Loucy (cell line): ENCODE measurements around the gene GNPTAB.

Experiments used
- H2AFZ ChIP-seq: fragments of 200-600 bp; sonication (generic); 2 replicates; pipeline ENCODE4 v1.6.0; 2016; ENCODE audit warnings: antibody characterized with exemption, mild to moderate bottlenecking, low read length, moderate library complexity
- H3F3A ChIP-seq: fragments of 200-600 bp; 2 replicates; pipeline ENCODE4 v1.6.0; 2016; ENCODE audit warnings: antibody characterized with exemption, low read depth, mild to moderate bottlenecking
- H3K27me3 ChIP-seq: fragments of 200-600 bp; sonication (generic); 2 replicates; pipeline ENCODE4 v1.6.1; 2014; ENCODE audit warnings: low read length, mild to moderate bottlenecking; ENCODE audit not compliant: insufficient read depth, poor library complexity, severe bottlenecking
- H3K36me3 ChIP-seq: fragments of 200-600 bp; sonication (generic); 2 replicates; pipeline ENCODE4 v1.6.1; 2016; ENCODE audit warnings: low read length; ENCODE audit not compliant: insufficient read depth
- H3K4me1 ChIP-seq: fragments of 200-600 bp; sonication (generic); 2 replicates; pipeline ENCODE4 v1.5.1; 2014; ENCODE audit warnings: low read length, mild to moderate bottlenecking; ENCODE audit not compliant: insufficient read depth, poor library complexity, severe bottlenecking
- H3K4me2 ChIP-seq: fragments of 200-600 bp; sonication (generic); 2 replicates; pipeline ENCODE4 v1.6.0; 2014; ENCODE audit warnings: antibody characterized with exemption, low read length, low read depth, mild to moderate bottlenecking; ENCODE audit not compliant: poor library complexity, severe bottlenecking
- H3K4me3 ChIP-seq: fragments of 200-600 bp; sonication (generic); 2 replicates; pipeline ENCODE4 v1.5.1; 2014; ENCODE audit warnings: low read length, mild to moderate bottlenecking, mixed read lengths; ENCODE audit not compliant: poor library complexity, severe bottlenecking
- H3K79me2 ChIP-seq: fragments of 200-600 bp; sonication (generic); 2 replicates; pipeline ENCODE4 v1.6.1; 2014; ENCODE audit warnings: low read length; ENCODE audit not compliant: insufficient read depth
- H3K9ac ChIP-seq: fragments of 200-600 bp; sonication (generic); 2 replicates; pipeline ENCODE4 v1.6.0; 2014; ENCODE audit warnings: mild to moderate bottlenecking, low read depth, low read length, moderate library complexity; ENCODE audit not compliant: poor library complexity, severe bottlenecking
- H3K9me2 ChIP-seq: fragments of 200-600 bp; sonication (generic); replicated peaks from 2 replicates; pipeline ENCODE4 v1.6.1; 2016; ENCODE audit warnings: low read depth, low read length, mixed read lengths
- H3K9me3 ChIP-seq: fragments of 200-600 bp; sonication (generic); 2 replicates; pipeline ENCODE4 v1.6.1; 2014; ENCODE audit warnings: mild to moderate bottlenecking, antibody characterized with exemption, low read length, low read depth; ENCODE audit not compliant: insufficient read depth
- H4K20me1 ChIP-seq: fragments of 200-600 bp; sonication (generic); 2 replicates; pipeline ENCODE4 v1.6.0; 2014; ENCODE audit warnings: antibody characterized with exemption, low read length, mild to moderate bottlenecking; ENCODE audit not compliant: insufficient read depth, poor library complexity, severe bottlenecking
- CTCF ChIP-seq: fragments of 200-600 bp; sonication (generic); conservative IDR thresholded peaks from 2 replicates; pipeline ENCODE4 v1.5.1; 2014; ENCODE audit warnings: mild to moderate bottlenecking, antibody characterized with exemption, low read length
- EZH2phosphoT487 ChIP-seq: fragments of 200-600 bp; IDR thresholded peaks from 2 replicates; pipeline ENCODE4 v1.6.1; 2018; ENCODE audit warnings: antibody characterized with exemption, mild to moderate bottlenecking, moderate library complexity, borderline replicate concordance

The GNPTAB gene

GRCh38 chr12:101839324-101840283, 8.8 kb upstream of the GNPTAB start:
- H3F3A ChIP-seq, result no peaks in the 10 kb centered on the region
- no peaks in the 10 kb centered on the region for H3K9me2 ChIP-seq
- no peaks in the 10 kb centered on the region for H4K20me1 ChIP-seq
- no peaks in the 10 kb centered on the region for H3K9me3 ChIP-seq
- no peak for TF ChIP-seq EZH2phosphoT487
- TF ChIP-seq CTCF, result peak; percentile 85
- H2AFZ ChIP-seq, result peak overlapping the region; percentile 67
- H3K36me3 ChIP-seq, result no peaks in the 10 kb centered on the region
- peaks cover 9% of the 10 kb centered on the region for H3K4me1 ChIP-seq
- H3K4me3 ChIP-seq, result no peak overlapping the region
- no peak overlapping the region for H3K9ac ChIP-seq
- no peaks in the 10 kb centered on the region for H3K79me2 ChIP-seq
- peak overlapping the region; percentile 58 for H3K4me2 ChIP-seq
- H3K27me3 ChIP-seq, result no peaks in the 10 kb centered on the region

- Histone ChIP-seq H3K36me3 (no peaks in the 10 kb centered on the region), H3K4me3 (no peak overlapping the region), H3K9me2 (no peaks in the 10 kb centered on the region), H3K27me3 (no peaks in the 10 kb centered on the region), H4K20me1 (no peaks in the 10 kb centered on the region), H3K4me1 (peaks cover 9% of the 10 kb centered on the region), H3F3A (no peaks in the 10 kb centered on the region), H3K79me2 (no peaks in the 10 kb centered on the region), H3K9ac (no peak overlapping the region), H3K4me2 (peak overlapping the region; percentile 58), H3K9me3 (no peaks in the 10 kb centered on the region), H2AFZ (peak overlapping the region; percentile 18; the same call in 1 of the 2 replicates)
- no peak for TF ChIP-seq CTCF
- no peak for TF ChIP-seq EZH2phosphoT487
Observed at GRCh38 chr12:101838628-101839323, 8.0 kb upstream of the GNPTAB start.

- H3K79me2 ChIP-seq, result peaks cover 35% of the 10 kb centered on the region
- no peak overlapping the region for H3K4me2 ChIP-seq
- no peaks in the 10 kb centered on the region for H3K27me3 ChIP-seq
- no peaks in the 10 kb centered on the region for H3K36me3 ChIP-seq
- H4K20me1 ChIP-seq, result peaks cover 13% of the 10 kb centered on the region
- H3K4me3 ChIP-seq, result no peak overlapping the region
- H3F3A ChIP-seq, result no peaks in the 10 kb centered on the region
- H3K9ac ChIP-seq, result no peak overlapping the region
- no peak for TF ChIP-seq EZH2phosphoT487
- no peak for TF ChIP-seq CTCF
- H3K4me1 ChIP-seq, result peaks cover 37% of the 10 kb centered on the region
- no peak overlapping the region for H2AFZ ChIP-seq
- H3K9me3 ChIP-seq, result no peaks in the 10 kb centered on the region
- H3K9me2 ChIP-seq, result no peaks in the 10 kb centered on the region
Observed at GRCh38 chr12:101832030-101832429, 1.3 kb upstream of the GNPTAB start.
